Left cardiac atrium (tissue), 4 donors: Measurements from ENCODE around the gene ZBTB4. TPM values are rescaled to one million over a fixed set of nuclear protein-coding genes. Genes with fewer than 3 reads are reported as not detected.

Experiments used
- ATAC-seq, 2 donors: fragments of 200-7000 bp; cut with Tn5 transposase; one replicate each; pipeline ENCODE4 v1.9.1; 2020; ENCODE audit warnings: mild to moderate bottlenecking in 2 of 2, moderate library complexity in 2 of 2
- DNase-seq: peaks from one replicate; pipeline ENCODE4 v3.0.0-alpha.2; 2020
- intact Hi-C, 2 donors: fragments of 100-400 bp; cut with DNase I; formaldehyde crosslinking; loops; one replicate each; pipeline versions ENCODE4 v1.14.1 to v1.15.1; 2022 to 2023
- total RNA-seq, 2 donors: library from RNA; stranded (reverse); fragmentation: NEBNext Ultra II Directional; extraction: Animal tissue kit (Norgen Biotek cat#: 25700); gene quantifications; one replicate each; pipeline ENCODE4 v1.2.1, GENCODE V29; 2021
- donor health status: DM: no; HTN: yes; CAD: no.
- donor health status: DM: no; HTN: yes; CAD: no; lungs with severe emphysema.
- donor health status: DM: yes; HTN: yes; CAD: no.
- donor health status: Dilated cardiomyopathy.

Gene ZBTB4
- total RNA-seq, 2 donors from 2014 or later: 62.1 to 62.2 TPM

DNA sequence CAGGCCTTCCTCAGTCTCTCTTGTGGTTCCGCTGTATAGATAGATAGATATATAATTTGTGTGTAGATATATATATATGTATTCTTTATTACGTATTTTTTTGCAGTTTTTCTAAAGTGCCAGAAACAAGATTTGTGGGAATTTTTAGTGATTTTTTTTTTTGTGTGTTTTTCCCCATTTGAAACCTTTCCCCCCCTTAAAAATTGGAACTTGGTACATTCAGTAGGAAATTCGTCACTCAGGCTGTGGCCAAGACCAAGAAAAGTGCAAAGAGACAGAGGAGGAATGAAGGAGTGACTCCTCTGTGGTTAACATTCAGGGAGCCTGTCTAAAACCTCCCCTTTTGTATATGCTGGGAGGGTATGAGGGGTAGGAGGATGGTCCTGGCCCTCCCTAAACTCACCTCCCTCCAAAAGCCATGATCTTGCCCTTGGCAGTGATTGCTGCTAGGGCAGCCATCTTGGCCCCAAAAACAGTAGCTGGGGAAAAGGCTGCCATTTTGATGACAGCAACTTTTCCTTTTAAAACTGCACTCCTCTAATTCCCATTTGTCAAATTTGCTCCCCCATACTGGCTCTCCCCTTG is 19.4 kb downstream of the ZBTB4 start:
- DNase-seq: no peak
- intact Hi-C loops: no loop called here
- no peak for ATAC-seq

DNA sequence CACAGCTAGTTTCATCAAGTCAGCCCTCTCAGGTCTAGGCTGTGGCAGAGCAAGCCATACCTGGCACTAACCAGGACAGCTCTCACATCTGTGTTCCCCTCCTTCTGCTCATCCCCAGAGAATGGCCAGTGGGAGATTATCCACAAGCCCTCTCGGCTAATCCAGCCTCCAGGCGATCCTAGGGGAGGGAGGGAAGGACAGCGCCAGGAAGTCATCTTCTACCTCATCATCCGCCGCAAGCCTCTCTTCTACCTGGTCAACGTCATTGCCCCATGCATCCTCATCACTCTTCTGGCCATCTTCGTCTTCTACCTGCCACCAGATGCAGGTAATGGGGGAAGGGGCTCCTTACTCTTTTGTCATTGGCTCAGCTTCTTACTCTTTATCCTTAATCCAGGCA is 31.0 kb downstream of the ZBTB4 start:
- ATAC-seq: no peak
- intact Hi-C loops: no loop called here

GRCh38 chr17:7445619-7445968 is 33.8 kb downstream of the ZBTB4 start:
- intact Hi-C loops: no loop called here
- DNase-seq (no peak), ATAC-seq (peak; percentile 42 to 56)

More for the DNA sequence above, 31.0 kb downstream of the ZBTB4 start:
- DNase-seq: no peak

DNA sequence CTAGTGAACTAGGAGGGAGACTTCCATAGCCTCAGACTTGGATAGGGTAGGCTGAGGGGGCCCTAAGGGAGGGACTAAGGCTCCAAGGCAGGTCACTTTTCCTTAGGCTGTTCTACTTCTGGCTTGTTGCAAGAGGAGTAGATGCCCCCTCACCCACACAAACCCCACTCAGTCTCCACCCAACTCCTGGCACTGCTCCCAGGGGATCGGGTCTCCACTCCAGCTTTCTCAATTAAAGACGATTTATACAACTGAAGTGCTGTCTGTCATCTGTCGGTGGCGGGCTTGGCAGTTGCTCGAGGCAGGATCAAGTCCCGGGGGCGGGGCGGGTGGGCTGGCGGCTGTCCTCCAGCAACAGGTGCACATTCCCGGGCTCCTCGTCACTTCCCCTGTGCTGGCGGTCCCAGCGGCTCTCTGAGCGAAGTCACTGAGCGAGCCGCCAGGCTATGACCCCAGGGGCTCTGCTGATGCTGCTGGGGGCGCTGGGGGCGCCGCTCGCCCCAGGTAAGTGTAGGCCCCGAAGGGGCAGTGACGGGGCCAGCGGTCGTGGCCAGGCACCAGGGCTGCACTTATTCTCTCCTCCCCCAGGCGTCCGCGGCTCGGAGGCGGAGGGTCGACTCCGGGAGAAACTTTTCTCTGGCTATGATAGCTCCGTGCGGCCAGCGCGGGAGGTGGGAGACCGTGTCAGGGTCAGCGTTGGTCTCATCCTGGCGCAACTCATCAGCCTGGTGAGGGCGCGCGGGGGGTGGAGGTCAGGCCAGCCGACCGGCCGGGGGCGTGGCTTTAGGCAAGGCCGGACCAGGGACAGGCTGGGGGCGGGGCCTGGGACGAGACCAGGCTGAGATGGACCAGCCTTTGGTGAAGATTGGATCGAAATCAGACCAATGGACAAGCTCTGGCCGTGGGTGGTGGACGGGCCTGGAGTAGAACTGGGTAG is 34.5 kb downstream of the ZBTB4 start, which contains the start of gene CHRNB1:
Gene CHRNB1 (plus strand): TSS at position 380 of the 937 bp plus-strand sequence. CDS start 67 bp downstream, at position 447.
- DNase-seq: peak; percentile 89
- intact Hi-C loops: no loop called here
- ATAC-seq: peak; percentile 88 to 90

DNA sequence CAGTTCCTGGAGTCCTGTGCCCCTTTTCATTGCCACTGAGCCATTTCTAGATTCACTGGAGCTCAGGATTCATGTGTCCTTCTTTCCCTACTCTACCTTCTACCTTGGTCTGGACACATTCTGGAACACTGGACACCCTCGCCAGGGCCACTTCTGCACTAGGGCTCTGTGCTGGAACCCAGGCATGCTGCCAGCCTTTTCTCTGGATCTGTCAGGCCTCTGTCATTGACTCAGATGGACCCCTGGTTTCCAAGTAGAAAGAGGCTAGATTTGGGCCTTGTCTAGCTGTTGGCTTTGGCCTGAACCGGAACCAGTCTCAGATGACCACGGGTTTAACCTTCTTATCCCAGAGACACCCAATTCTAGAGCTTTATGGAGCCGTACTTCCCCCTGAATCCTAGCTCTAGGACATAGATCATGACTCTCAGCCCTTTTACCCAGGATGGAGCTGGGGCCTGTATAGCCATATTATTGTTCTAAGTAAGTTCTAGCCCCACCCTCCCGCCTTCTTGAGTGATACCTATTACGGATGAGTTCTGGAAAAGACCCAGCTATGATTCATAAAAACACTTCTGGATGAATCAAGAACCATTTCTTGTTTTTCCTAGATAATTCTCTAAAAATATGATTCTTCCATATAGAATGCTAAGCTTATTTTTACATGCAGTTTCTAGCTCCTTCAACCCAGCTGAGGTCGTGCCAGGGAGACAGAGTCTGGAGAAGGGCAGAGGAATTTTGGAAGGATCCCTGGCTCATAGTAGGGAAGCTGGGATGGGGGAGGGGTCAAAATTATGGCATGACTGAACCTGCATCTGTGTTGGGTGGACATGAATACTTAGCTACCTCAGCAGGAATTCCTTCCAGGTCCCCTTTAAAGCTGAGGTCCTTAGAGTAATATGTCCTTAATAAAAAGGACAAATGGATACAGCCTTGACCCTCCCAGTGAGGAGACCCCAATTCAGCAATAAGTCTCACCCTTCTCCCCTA is 35.6 kb downstream of the ZBTB4 start:
- no peak for ATAC-seq
- intact Hi-C loops: no loop called here
- no peak for DNase-seq

DNA sequence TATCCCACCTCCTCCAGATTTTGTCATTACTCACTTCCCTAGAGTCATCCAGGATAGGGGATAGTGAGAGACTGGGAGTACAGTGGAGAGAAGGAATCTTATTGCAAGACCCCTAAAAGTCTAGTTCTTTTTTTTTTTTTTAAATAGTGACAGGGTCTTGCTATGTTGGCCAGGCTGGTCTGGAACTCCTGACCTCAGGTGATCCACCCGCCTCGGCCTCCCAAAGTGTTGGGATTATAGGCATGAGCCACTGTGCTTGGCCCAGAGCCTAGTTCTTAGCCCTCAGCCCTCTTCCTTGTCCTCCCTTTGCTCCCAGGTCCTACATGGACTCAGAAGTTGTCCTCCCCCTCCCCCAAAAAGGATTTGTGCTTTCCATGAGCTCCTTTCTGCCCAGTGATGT is 37.3 kb downstream of the ZBTB4 start:
- intact Hi-C loops: no loop called here
- ATAC-seq (no peak), DNase-seq (no peak)

- no peak for ATAC-seq
- intact Hi-C loops: loop anchor here in 1 of 2 donors (2.0 kb wide), 1 partner anchor 44 kb away; the partner anchor contains the start of gene POLR2A
- no peak for DNase-seq
These were observed 38.2 kb downstream of the ZBTB4 start for GRCh38 chr17:7441266-7441665.

- DNase-seq (peak; percentile 70), ATAC-seq (peak in 1 of 2 donors; percentile 27)
These were observed 38.6 kb downstream of the ZBTB4 start for GRCh38 chr17:7440834-7441195.

GRCh38 chr17:7440113-7440833 is 39.2 kb downstream of the ZBTB4 start:
- peak; percentile 79 for DNase-seq
- ATAC-seq: peak; percentile 3 to 4
- intact Hi-C loops: loop anchor here in 1 of 2 donors (2.0 kb wide), 1 partner anchor 45 kb away; the partner anchor contains the start of gene POLR2A

More at GRCh38 chr17:7440834-7441195, 38.6 kb downstream of the ZBTB4 start:
- intact Hi-C loops: loop anchor here in 1 of 2 donors (2.0 kb wide), 1 partner anchor 44 kb away; the partner anchor contains the start of gene POLR2A

DNA sequence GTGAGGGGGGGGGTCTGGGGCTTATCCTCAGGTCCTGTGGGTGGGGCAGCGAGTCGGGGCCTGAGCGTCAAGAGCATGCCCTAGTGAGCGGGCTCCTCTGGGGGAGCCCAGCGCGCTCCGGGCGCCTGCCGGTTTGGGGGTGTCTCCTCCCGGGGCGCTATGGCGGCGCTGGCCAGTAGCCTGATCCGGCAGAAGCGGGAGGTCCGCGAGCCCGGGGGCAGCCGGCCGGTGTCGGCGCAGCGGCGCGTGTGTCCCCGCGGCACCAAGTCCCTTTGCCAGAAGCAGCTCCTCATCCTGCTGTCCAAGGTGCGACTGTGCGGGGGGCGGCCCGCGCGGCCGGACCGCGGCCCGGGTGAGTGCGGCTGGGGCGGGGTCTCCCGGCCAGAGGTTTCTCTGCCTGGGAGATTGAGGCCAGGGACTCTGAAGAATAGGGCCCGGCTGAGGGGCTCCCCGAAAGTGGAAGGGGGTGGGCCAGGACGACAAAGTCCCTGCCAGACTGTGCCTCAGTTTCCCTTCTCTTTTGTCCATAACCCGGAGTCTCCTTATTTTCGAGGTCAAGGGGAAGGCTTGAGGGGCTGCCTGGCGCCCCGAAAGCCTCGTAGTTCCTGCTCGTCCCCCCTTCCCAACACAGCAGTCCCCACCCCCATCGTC is 39.8 kb downstream of the ZBTB4 start, which contains the start of gene FGF11:
Gene FGF11 (plus strand): TSS at position 51 of the 651 bp plus-strand sequence. CDS start 109 bp downstream, at position 160.
- DNase-seq: no peak
- intact Hi-C loops: loop anchor here (2.0 to 10.0 kb wide), 5 partner anchors 45 to 125 kb away; partner anchors contain the start of genes SENP3 (in 2 of the 2), POLR2A (in 1 of the 2) and TMEM95 (in 1 of the 2)

DNA sequence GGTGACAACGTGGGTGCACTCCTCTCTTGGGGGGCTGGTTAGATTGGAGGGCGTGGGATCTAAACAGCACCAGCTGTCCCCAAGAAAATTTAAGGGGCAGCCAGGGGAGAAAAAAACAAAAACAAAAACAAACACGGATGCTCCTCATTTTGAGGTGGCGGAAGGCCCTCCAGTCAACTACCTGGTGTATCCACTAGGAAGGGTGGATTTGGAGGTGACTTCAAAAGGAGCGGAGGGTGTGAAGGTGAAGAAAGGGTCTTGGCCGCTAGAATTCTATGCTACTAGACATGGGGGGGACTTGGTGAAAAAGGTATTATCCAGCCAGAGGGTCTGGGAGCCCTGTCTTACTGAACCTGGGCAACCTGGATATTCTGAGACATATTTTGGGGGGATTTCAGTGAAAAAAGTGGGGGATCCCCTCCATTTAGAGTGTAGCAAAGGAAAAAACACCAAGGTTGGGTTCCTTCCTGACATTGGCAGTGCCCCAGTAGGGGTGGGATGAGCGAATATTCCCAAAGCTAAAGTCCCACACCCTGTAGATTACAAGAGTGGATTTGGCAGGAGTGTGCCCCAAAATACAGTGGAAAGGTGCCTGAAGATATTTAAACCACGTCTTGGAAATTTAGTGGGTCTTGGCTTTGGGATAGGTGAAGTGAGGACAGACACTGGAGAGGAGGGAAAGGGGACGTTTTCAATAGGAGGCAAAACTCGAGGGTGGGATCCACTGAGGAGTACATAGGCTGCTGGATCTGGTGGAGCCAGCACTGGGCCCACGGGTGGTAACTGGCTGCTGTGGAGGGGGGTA is 40.6 kb downstream of the ZBTB4 start:
- intact Hi-C loops: loop anchor here (5.0 to 10.0 kb wide), 4 partner anchors 48 to 126 kb away; partner anchors contain the start of genes SENP3 (in 2 of the 2) and TMEM95 (in 1 of the 2)
- ATAC-seq (no peak), DNase-seq (no peak)

More for the DNA sequence above, 39.8 kb downstream of the ZBTB4 start, which contains the start of gene FGF11:
- no peak for ATAC-seq

GRCh38 chr17:7437950-7438614 is 41.3 kb downstream of the ZBTB4 start:
- intact Hi-C loops: loop anchor here (5.0 to 10.0 kb wide), 4 partner anchors 49 to 127 kb away; partner anchors contain the start of genes SENP3 (in 2 of the 2) and TMEM95 (in 1 of the 2)
- ATAC-seq: peak; percentile 8 to 27
- peak; percentile 84 for DNase-seq

GRCh38 chr17:7437369-7437863 is 42.0 kb downstream of the ZBTB4 start:
- ATAC-seq (no peak), DNase-seq (peak; percentile 46)

DNA sequence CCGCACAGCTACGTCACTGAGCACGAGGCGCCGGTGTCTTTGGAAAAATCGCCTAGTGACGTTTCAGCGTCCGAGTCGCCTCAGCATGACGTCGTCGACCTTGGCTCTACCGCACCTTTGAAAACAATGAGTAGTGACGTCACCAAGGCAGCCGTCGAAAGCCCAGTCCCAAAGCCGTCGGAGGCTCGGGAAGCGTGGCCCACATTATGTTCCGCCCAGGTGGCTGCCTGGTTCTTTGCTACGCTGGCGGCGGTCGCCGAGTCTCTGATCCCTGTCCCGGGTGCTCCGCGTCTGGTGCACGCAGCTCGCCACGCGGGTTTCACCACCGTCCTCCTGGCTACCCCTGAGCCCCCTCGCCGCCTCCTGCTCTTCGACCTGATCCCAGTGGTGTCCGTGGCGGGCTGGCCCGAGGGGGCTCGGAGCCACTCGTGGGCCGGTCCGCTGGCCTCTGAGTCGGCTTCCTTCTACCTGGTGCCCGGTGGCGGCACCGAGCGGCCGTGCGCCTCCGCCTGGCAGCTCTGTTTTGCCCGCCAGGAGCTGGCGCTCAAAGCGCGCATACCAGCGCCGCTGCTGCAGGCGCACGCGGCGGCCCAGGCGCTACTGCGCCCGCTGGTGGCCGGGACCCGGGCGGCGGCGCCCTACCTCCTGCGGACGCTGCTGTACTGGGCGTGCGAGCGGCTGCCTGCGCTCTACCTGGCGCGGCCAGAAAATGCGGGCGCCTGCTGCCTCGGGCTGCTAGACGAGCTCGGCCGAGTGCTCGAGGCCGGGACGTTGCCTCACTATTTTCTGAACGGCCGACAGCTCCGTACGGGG is 42.7 kb downstream of the ZBTB4 start:
- intact Hi-C loops: loop anchor here (5.0 to 10.0 kb wide), 4 partner anchors 51 to 128 kb away; partner anchors contain the start of genes SENP3 (in 2 of the 2) and TMEM95 (in 1 of the 2)
- DNase-seq (peak; percentile 83), ATAC-seq (peak; percentile 76 to 78)

More at GRCh38 chr17:7437369-7437863, 42.0 kb downstream of the ZBTB4 start:
- intact Hi-C loops: loop anchor here (5.0 to 10.0 kb wide), 4 partner anchors 50 to 127 kb away; partner anchors contain the start of genes SENP3 (in 2 of the 2) and TMEM95 (in 1 of the 2)
